T-helper 2 cell (primary cell): ENCODE results near the gene RARA.
A peak's percentile ranks its signal among the peaks of the same experiment; 100 is the strongest.

Source experiments
- DNase-seq, 5 experiments: peaks; one replicate each; pipeline versions ENCODE4 v3.0.0 to v3.0.0-alpha.2; 2012 to 2022

The RARA gene

GRCh38 chr17:40316571-40317344 is 7.8 kb downstream of the RARA start:
- no peak for DNase-seq

DNA sequence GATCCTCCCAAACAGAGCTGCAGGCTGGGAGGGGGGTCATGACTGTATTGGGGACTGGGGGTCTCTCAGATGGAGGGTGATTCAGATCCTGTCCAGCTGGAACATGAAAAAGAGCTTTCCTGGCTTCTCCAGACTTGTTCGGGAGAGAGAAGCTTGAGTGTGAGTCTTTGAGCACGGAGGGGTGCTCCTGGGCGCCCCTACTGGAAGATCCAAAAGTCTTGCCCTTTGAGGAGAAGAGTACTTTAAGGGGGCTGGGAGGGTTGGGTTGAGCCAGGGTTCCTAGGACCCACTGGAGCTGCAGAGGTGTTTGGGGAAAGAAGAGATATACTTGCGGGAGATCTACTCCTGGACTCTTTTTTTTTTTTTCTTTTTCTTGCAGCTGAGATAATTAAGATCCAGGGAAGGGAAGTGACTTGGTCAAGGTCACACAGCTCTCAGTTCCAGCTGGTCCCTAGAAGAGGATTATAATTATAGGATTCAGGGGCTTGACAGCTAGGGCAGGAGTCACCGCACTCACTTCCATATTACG is 8.4 kb downstream of the RARA start:
- DNase-seq, result peak in 2 of 5 experiments; percentile 46 to 59

DNA sequence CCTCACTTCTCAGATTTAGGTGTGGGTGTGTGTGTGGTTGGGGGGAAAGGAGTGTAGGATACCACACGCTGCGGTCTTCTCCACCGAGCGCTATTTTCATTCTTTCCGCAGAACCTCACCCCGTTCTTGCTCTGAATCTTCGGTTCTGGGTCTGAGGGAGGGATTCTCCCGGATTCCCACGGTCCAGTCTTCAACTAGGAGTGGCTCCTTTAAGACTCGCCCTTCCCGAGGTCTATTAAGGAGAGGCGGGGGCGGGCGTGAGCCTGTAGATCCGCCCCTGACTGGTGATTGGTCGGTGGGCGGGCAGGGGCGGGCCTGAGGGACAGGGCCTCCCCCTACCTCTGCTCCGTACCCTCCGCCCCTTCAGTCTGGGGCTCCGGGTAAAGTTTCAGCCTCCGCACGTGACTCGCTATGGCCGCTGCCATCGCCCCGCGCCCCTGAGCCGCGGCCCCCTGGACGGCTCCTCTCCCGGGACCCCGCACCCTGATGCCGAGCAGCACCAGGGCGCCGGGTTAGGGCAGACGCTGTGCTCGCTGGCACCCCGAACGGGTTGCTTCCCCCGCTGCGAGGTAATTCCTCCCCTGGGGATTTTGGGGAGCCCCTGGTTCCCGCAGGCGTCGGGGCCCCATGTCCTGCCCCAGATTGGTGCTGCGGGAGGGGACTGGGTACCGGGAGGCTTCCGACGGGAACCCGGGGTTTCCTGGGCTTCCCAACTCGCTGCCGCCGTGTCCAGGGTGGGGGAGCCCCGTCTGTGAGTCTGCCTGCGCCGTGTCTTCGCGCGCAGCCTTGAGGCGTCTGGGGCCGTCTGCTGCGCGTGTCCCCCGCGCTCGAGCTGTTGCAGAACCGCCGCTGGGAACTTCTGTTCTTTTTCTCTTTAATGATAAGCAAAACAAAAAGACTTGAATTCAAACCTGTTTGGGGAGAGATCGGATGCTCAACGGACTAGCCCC is 9.2 kb downstream of the RARA start:
- DNase-seq, result peak; percentile 85 to 95 (median 87)

- peak in 2 of 5 experiments; percentile 36 to 44 for DNase-seq
These were observed 9.9 kb downstream of the RARA start for GRCh38 chr17:40318830-40319391.

DNA sequence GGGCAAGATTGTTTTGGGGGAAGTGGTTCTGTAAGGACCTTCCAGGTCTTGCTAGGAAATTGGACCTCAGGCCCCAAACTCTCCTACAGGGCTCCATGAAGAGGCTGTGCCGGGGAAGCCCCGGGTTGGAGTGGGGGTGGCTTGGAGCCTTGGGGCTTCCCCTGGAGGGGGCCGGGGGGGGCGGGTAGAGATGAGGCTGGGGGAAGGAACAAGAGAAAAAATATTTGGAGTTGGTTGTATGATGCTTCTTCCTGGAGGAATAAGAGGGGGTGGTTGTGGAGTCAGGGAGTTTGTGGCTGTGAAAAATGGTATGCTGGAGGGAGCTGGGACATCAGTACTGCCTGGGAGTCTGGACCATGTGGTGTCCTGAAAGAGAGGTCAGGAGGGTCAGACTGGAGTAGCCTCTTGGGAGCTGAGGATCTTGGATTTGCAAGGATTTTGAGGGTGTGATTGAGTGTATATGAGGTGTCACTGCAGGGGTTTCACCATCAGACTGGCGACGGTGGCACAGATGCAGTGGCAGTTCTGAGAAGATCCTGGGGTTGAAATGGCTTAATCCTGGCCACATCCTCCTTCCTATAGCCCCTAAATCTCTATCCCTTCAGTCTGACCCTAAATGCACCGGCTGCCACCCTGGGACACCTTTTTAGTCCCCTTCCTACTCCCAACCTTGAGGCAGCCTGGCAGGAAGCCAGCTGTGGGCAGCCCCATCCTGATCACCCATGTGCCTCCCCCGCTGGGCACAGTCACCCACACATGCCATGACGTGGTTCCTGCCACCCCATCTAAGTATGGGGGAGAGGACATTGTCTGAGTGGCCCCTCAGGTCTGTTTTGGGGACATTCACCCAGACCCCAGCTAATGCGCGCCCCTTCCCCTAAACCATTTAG is 10.9 kb downstream of the RARA start:
- DNase-seq, result peak; percentile 64 to 90 (median 84)

DNA sequence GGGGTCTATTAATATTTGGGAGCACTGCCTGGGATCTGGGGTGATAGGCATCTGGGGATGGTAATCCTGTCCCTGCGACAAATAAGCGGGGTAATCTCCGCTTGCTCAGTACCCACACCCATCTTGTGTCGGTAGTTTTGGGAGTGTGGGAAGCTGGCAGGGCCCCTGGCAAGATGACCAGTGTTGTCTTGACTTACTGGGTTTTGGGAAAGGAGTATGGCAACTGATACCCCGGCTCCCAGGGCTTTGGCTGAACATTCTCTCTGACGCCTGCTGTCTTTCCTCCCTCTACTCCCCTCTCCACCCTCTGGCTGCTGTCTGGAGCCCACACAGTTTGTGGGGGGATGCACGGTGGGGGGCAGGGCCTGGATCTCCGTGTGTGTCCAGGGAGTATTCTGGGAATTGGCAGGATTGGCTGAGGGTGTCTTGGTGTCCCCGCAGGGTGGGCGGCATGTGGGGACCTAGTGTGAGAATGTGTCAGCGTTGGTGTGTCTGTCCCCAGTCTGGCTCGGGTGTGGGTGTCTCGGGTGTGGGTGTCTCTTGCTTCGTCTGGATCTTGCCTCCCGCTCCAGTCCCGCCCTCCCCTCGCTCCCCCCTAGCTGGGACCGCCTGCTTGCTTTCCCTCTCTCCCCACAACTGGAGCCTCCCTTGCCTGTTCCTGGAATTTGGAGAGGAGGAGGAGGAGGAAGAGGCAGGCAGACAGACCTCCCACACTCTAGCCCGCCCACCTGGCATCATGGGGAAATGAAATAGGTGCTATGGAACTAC is 12.0 kb downstream of the RARA start:
- peak in 3 of 5 experiments; percentile 51 to 78 (median 71) for DNase-seq

DNA sequence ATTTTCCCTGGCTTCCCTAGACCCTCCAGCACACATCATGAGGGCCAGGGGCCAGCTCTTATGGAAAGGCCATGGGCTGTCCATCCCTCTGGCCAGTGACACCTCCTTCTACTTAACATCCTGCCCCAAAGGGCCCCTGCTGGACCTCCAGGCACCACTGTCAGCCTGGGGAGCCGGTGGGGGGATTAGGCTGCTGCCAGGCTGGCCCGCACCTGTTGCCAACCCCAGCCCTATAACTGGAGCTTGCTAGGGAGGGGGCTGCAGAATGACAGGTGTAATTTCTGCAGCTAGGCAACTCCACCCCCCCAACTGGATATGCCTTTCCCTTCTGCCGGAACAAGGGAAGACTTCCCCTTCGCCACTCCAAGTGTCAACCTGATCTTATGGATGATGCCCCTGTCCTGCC is 12.5 kb downstream of the RARA start:
- DNase-seq, result peak in 1 of 5 experiments; percentile 23

DNA sequence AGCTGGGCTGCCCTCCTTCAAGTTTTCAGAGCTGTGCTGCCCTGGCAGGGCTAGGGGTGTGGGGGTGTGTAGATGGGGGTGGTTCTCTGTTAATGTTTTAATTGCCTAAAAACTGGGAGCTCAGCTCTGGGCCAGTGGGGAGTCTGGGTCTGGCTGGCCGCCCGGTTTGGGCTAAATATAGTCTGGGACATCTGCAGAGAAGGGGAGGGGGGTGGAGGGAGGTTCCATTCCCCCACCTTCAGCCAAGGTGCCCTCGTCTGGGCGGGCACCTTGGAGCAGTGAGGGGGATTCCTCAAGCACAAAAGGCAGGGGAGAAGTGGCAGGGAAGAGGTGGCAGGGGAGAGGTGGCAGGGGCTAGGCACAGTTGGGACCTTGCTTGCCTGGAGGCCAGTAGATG is 13.0 kb downstream of the RARA start:
- no peak for DNase-seq

DNA sequence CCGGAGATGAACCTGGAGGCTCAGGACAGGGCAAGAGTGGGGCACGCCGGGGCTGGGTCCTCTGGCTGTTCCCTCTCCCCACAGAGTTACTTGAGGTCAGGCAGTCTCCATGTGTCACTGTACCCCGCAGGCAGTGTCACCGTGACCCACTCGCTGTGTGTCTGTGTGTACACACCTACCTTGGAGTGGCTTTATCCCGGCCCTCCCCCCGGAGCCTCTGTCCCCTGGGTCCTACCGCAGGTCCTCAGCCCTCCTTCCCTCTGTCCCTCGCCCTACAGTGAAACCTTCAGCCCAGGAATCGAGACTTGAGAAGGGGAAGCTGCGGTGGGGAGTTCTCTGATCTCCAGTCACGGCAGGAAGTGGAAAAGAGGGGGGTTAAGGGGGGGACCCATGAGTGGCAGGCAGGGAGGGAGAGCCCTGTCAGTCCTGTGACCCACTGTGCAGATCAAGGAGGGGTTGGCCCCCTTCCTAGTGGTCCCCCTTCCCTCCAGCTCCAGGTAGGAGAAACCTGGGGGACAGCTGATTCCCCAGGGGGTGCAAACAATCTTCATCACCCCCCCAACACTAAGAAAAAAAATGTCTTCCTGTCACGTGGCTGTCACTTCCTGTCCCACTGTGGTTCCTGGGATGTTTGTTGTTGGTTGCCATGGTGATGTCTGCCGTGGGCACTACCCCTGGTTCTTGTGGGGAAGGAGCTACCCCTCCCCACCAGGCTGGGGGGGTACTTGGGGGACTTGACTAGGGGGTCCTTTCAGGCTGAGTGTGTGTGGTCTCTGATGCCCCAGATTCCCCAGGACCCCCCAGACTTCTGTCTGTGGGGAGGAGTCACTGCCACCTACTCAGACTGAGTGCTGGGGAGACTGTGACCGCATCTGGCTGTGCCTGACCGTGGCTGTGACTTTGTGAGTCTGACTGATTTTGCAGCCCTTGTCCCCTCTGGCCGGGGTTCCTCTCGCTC is 13.7 kb downstream of the RARA start:
- peak; percentile 64 to 98 (median 86) for DNase-seq

DNA sequence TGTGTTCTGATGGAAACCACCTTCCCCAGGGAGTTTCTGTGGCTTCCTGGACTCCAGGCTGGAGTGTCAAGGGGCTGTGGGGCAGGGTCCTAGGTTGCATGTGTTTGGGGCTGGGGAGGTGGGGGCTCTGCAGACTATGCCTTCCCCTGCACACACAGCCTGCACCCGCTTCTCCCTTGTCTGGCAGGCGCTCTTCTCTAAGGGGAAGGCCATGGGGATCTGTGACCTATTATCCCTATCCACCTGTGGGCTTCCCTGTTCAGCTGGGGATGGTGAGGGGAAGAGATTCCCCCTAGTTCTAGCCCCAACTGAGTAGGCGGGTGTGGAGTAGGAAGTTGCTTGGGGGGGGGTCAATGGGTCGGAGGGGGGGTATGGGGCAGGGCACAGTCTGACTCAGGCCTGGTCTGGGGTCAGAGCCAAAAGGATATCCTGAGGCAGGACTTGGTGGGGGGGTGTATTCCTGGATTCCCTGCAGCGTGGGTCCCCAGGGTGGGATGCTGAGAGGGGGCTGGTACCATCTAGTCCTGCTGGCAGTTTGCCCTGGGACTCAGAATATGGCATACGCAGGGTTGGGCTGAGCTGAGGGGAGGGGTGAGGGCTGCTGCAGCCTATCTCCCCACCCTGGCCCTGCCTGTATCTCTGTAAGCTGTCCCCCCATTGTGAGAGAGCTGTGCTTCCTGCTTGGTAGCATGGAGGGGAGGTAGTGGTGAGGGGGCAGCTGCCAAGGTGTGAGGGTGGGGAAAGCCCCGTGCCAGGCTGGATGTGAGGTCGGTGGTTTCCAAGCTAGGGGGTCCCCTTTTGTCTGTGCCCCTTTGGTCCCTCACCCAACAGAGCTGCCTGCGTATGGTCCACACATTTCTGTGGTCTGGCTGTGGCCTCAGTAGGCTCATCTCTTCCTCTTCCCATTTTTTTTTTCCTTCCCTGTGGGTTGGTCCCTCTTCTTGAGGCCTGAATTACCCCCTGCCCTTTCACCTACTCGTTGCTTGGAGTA is 14.7 kb downstream of the RARA start:
- DNase-seq, result peak; percentile 38 to 95 (median 82)

- DNase-seq, result peak in 3 of 5 experiments; percentile 12 to 56 (median 55)
These were observed 16.4 kb downstream of the RARA start for GRCh38 chr17:40325156-40326013.

- DNase-seq, result peak in 3 of 5 experiments; percentile 50 to 92 (median 79)
These were observed 17.2 kb downstream of the RARA start for GRCh38 chr17:40326014-40326831.

DNA sequence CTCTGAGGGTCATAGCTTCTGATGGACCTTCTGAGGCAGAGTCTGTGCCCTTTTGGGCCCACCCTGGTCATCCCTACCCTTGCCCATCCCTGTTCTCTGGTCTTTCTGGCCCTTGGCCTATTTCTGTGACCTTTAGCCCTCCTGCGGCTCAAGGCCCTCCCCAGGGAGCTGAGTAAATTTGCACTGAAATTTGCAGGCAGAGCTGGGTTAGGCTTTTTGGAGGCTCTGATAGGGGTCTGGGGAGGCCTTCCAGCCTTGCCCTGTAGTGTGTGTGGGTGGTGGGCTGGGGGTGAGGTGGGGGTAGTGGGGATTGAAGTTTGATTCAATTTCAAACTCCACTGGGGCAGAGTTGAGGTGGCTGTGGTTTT is 17.8 kb downstream of the RARA start:
- no peak for DNase-seq

GRCh38 chr17:40327244-40327729 is 18.3 kb downstream of the RARA start:
- peak in 1 of 5 experiments; percentile 88 for DNase-seq

- DNase-seq, result no peak
These were observed 18.9 kb downstream of the RARA start for GRCh38 chr17:40327735-40328385.

DNA sequence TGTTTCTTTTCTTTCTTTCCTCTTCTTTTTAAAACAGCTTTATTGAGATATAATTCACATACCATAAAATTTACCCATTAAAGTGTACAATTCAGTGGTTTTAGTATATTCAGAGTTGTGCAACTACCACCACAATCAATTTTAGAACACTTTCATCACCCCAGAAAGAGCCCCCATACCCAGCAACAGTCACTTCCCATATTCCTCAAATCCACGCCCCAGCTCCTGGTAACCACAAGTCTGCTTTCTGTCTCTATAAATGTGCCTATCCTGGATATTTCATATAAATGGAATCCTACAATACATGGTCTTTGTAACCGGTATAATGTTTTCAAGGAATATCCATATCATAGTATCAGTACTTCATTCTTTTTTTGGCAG is 19.4 kb downstream of the RARA start:
- no peak for DNase-seq
